ENCODE measurements around the gene GNG7. TPM values are rescaled to one million over a fixed set of nuclear protein-coding genes. Genes with fewer than 3 reads are reported as not detected.
"Not testable (repeated sequence)": the region's sequence is repeated elsewhere in the genome, so short reads cannot be mapped to it uniquely, and the experiment has no call there.

GNG7 gene
- total RNA-seq, 4 donors from 2014 or later = 2.1 to 4.3 (median 3.0) TPM

DNA sequence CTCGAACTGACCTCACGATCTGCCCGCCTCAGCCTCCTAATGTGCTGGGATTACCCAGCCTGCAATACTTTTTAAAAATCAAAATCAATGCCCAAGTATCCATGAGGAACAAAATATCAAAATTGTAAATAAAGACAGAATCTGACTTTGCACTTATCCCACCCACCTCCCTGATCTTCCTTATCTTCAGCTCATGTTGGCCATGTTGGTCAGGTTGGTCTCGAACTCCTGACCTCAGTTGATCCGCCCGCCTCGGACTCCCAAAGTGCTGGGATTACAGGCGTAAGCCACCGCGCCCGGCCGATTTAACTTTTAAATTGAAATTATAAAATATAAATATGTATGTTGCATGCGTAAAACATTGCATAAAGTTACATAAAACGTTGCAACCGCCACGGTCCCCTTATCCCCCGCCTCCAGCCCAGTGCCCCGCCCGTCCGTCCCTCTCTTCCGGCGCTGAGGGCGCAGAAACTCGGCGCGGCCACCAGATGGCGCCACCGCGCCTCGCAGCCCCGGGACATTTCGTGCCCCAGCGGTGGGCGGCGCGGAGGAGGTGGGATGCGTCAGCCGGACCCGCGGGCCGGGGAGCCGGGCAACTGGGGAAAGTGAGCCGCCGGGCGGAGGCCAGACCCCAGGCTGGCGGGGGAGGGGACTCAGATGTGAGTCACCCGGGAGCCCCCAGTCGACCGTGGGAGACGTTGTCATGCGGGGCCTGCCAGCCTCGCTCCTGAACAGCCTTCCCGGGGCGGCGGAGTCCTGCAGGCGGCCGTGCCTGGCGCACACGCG lies 228.1 kb downstream of the GNG7 start:
- Histone ChIP-seq H3K4me3 (peak overlapping the region; percentile 89), H3K9me3 (no peaks in the 10 kb centered on the region), H3K36me3 (peaks cover 11% of the 10 kb centered on the region), H3K27ac (peak overlapping the region; percentile 85), H3K4me1 (peaks cover 36% of the 10 kb centered on the region), H3K27me3 (no peaks in the 10 kb centered on the region)
- TF ChIP-seq, protein P1, sequence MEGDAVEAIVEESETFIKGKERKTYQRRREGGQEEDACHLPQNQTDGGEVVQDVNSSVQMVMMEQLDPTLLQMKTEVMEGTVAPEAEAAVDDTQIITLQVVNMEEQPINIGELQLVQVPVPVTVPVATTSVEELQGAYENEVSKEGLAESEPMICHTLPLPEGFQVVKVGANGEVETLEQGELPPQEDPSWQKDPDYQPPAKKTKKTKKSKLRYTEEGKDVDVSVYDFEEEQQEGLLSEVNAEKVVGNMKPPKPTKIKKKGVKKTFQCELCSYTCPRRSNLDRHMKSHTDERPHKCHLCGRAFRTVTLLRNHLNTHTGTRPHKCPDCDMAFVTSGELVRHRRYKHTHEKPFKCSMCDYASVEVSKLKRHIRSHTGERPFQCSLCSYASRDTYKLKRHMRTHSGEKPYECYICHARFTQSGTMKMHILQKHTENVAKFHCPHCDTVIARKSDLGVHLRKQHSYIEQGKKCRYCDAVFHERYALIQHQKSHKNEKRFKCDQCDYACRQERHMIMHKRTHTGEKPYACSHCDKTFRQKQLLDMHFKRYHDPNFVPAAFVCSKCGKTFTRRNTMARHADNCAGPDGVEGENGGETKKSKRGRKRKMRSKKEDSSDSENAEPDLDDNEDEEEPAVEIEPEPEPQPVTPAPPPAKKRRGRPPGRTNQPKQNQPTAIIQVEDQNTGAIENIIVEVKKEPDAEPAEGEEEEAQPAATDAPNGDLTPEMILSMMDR (IDR thresholded peaks at IDR 0.05) = peak; percentile 95 to 96
- TF ChIP-seq EP300 (IDR thresholded peaks at IDR 0.05) = no peak
- no peak for TF ChIP-seq POLR2A (IDR thresholded peaks at IDR 0.05)
- peak in 2 of 3 donors; percentile 82 to 94 for TF ChIP-seq POLR2AphosphoS5 (IDR thresholded peaks at IDR 0.05)
- peak; percentile 92 to 93 for DNase-seq (ENCODE audit: low spot score in 2 of 2)
- WGBS = 12% methylated on average over 36 of the region's 60 CpGs

DNA sequence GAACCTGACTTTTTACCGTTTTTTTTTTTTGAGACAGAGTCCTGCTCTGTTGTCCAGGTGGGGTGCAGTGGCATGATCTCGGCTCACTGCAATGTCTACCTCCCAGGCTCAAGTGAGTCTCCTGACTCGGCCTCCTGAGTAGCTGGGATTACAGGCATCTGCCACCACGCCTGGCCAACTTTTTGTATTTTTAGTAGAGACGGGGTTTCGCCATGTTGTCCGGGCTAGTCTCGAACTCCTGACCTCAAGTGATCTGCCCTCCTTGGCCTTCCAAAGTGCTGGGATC lies 232.6 kb downstream of the GNG7 start:
- not testable (repeated sequence) for H3K27me3 ChIP-seq; H3K36me3 ChIP-seq; DNase-seq (ENCODE audit: low spot score in 2 of 2); H3K4me1 ChIP-seq; H3K27ac ChIP-seq; H3K4me3 ChIP-seq; H3K9me3 ChIP-seq
- WGBS = 83% methylated on average over 8 of the region's 8 CpGs

DNA sequence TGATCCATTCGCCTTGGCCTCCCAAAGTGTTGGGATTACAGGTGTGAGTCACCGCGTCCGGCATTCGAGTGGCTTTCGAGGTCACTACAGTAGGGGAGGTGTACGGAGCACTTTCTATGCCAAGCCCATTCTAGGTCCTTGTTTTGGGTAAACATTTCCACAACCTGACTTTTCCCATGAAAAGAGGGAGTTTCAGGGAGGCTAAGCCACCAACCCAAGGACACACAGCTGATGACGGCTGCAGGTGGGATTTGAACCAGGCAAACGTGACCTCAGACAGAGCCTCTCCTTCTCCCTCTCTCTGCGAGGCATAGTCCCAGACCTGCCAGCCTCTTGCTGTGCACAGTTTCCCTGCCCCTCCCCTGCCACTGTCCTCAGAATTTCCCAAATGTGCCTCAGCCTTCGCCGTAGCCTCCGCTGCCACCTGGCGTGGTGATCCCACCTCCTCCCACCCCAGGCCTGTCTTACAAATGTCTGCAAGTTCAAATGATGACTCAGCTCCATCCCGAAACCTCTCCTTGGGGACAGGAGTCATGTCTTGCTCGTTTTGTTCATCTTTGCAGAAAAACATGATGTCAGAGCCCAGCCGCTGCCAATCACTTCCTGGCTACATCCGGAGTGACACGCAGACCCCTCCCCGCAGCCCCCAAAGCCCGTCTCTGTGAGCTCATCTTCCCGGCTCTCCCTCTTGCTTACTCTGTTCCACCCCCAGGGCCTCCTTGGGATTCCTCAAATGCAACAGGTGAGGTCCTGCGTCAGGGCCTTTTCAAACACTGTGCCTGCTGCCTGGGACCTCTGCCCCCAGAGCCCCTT lies 233.2 kb downstream of the GNG7 start:
- WGBS = 49% methylated on average over 22 of the region's 23 CpGs
- peaks cover 2% of the 10 kb centered on the region for H3K4me1 ChIP-seq
- no peak overlapping the region for H3K27ac ChIP-seq
- no peak for DNase-seq (ENCODE audit: low spot score in 2 of 2)
- H3K4me3 ChIP-seq = no peak overlapping the region
- no peaks in the 10 kb centered on the region for H3K27me3 ChIP-seq
- no peaks in the 10 kb centered on the region for H3K36me3 ChIP-seq
- H3K9me3 ChIP-seq = no peaks in the 10 kb centered on the region
- TF ChIP-seq EP300 (IDR thresholded peaks at IDR 0.05) = no peak
- TF ChIP-seq POLR2A (IDR thresholded peaks at IDR 0.05) = no peak
- TF ChIP-seq POLR2AphosphoS5 (IDR thresholded peaks at IDR 0.05) = no peak
- TF ChIP-seq, protein P1 (IDR thresholded peaks at IDR 0.05) = no peak

DNA sequence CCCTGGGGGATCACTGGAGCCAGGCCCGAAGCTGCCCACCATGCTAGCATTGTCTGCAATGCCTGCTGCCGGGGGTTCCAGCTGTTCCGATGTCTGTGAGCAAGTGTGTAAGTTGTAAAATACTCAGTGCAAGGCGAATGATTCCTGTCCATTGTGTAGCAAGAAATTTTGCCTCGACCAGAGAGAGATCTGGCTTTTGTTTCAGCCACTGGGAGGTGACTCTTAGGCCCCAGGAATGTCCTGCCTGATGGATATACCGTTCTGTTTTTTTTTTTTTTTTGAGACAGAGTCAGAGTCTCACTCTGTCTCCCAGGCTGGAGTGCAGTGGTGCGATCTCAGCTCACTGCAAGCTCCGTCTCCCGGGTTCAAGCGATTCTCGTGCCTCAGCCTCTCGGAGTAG lies 233.9 kb downstream of the GNG7 start:
- Histone ChIP-seq H3K9me3 (no peaks in the 10 kb centered on the region), H3K27ac (no peak overlapping the region), H3K36me3 (no peaks in the 10 kb centered on the region), H3K4me3 (no peak overlapping the region), H3K27me3 (no peaks in the 10 kb centered on the region), H3K4me1 (no peaks in the 10 kb centered on the region)
- TF ChIP-seq EP300 (IDR thresholded peaks at IDR 0.05) = no peak
- no peak for TF ChIP-seq POLR2AphosphoS5 (IDR thresholded peaks at IDR 0.05)
- TF ChIP-seq POLR2A (IDR thresholded peaks at IDR 0.05) = no peak
- TF ChIP-seq, protein P1 (IDR thresholded peaks at IDR 0.05) = no peak
- DNase-seq (ENCODE audit: low spot score in 2 of 2) = no peak
- 82% methylated on average over 12 of the region's 12 CpGs for WGBS

DNA sequence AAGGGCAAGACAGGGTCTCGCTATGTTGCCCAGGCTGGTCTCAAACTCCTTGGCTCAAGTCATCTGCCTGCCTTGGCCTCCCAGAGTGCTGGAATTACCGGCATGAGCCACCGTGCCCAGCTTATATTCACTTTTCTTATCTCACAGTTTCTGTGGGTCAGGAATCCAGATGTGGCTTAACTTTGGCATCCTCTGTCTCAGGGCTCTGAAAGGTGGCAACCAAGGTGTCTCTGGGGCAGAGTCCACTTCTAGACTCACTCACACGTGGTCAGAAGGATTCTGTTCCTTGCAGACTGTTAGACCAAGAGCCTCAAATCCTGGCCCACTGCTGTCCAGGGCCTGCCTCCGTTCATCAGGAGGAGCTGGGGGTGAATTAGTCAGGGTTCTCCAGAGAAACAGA lies 238.1 kb downstream of the GNG7 start:
- TF ChIP-seq EP300 (IDR thresholded peaks at IDR 0.05) (no peak), POLR2AphosphoS5 (IDR thresholded peaks at IDR 0.05) (no peak), POLR2A (IDR thresholded peaks at IDR 0.05) (no peak)
- TF ChIP-seq, protein P1 (IDR thresholded peaks at IDR 0.05) = no peak
- H3K27me3 ChIP-seq = no peaks in the 10 kb centered on the region
- 82% methylated on average over 5 of the region's 5 CpGs for WGBS

DNA sequence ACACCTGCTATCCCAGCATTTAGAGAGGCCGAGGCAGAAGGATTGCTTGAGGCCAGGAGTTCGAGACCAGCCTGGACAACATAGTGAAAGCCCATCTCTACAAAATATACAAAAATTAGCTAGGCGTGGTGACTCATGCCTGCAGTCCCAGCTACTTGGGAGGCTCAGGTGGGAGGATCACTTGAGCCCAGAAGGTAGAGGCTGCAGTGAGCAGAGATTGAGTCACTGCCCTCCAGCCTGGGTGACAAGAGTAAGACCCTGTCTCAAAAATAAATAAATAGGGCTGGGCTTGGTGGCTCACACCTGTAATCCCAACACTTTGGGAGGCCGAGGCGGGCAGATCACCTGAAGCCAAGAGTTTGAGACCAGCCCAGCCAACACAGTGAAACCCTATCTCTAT lies 238.8 kb downstream of the GNG7 start:
- WGBS = 100% methylated on average over 5 of the region's 5 CpGs
- H3K36me3 ChIP-seq; H3K4me3 ChIP-seq; H3K9me3 ChIP-seq; H3K27ac ChIP-seq; H3K27me3 ChIP-seq; DNase-seq (ENCODE audit: low spot score in 2 of 2): not testable (repeated sequence)
- H3K4me1 ChIP-seq = peaks cover 19% of the 10 kb centered on the region

More for the DNA sequence above, 238.1 kb downstream of the GNG7 start:
- no peak overlapping the region for H3K27ac ChIP-seq
- no peak for DNase-seq (ENCODE audit: low spot score in 2 of 2)
- H3K9me3 ChIP-seq = no peaks in the 10 kb centered on the region
- H3K4me3 ChIP-seq = no peak overlapping the region
- peaks cover 19% of the 10 kb centered on the region for H3K4me1 ChIP-seq
- H3K36me3 ChIP-seq = no peaks in the 10 kb centered on the region

All from suprapubic skin (tissue), 4 donors.